ENCODE data around the gene CAPN12. TPM values are rescaled to one million over a fixed set of nuclear protein-coding genes. Genes with fewer than 3 reads are reported as not detected.
"Not testable (repeated sequence)": the region's sequence is repeated elsewhere in the genome, so short reads cannot be mapped to it uniquely, and the experiment has no call there.

CAPN12 gene
- total RNA-seq, 4 donors from 2014 or later, result 0.42 TPM; not detected in 3

DNA sequence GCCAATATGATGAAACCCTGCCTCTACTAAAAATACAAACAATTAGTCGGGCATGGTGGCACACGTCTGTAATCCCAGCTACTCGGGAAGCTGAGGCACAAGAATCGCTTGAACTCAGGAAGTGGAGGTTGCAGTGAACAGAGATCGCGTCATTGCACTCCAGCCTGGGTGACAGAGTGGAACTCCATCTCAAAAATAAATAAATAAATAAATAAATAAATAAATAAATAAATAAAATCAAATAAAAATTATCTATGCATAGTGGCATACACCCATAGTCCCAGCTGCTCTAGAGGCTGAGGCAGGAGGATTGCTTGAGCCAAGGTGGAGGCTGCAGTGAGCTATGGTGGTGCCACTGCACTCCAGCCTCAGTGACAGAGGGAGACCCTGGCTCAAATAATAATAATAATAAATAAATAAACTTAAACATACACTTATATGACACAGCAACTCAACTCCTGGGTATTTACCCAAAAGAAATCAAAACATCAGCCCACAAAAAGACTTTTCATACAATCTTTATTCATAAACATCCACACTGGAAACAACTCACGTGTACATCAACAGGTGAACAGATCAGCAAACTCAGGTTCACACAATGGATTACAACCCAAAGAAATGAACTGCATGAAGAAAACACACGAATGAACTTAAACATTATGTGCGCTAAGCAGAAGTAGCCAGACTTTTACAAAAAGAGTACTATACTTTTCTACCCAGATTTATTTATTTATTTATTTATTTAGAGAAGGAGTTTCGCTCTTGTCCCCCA lies 22.2 kb upstream of the CAPN12 start:
- ATAC-seq (no peak), DNase-seq (no peak)
- TF ChIP-seq, protein P1, sequence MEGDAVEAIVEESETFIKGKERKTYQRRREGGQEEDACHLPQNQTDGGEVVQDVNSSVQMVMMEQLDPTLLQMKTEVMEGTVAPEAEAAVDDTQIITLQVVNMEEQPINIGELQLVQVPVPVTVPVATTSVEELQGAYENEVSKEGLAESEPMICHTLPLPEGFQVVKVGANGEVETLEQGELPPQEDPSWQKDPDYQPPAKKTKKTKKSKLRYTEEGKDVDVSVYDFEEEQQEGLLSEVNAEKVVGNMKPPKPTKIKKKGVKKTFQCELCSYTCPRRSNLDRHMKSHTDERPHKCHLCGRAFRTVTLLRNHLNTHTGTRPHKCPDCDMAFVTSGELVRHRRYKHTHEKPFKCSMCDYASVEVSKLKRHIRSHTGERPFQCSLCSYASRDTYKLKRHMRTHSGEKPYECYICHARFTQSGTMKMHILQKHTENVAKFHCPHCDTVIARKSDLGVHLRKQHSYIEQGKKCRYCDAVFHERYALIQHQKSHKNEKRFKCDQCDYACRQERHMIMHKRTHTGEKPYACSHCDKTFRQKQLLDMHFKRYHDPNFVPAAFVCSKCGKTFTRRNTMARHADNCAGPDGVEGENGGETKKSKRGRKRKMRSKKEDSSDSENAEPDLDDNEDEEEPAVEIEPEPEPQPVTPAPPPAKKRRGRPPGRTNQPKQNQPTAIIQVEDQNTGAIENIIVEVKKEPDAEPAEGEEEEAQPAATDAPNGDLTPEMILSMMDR (IDR thresholded peaks at IDR 0.05 in 4 of 5, conservative IDR thresholded peaks at IDR 0.05 in 1 of 5), result no peak
- no peak for TF ChIP-seq POLR2A (IDR thresholded peaks at IDR 0.05)
- H3K4me1 ChIP-seq, result no peaks in the 10 kb centered on the region
- no peaks in the 10 kb centered on the region for H3K36me3 ChIP-seq
- no peak overlapping the region for H3K27ac ChIP-seq
- in situ Hi-C loops (cut with MboI; ENCODE audit: low sequenced_read_pairs in 4 of 4) (no loop called here), intact Hi-C loops (cut with DNase I; ENCODE audit: low total_unique reads) (loop anchor here (5.0 kb wide), 1 partner anchor 106 kb away; no protein-coding TSS in a partner anchor)
- peaks cover 0 to 4% (median 0%) of the 10 kb centered on the region in 3 donors for H3K27me3 ChIP-seq
- H3K4me3 ChIP-seq, result no peak overlapping the region
- no peaks in the 10 kb centered on the region for H3K9me3 ChIP-seq

DNA sequence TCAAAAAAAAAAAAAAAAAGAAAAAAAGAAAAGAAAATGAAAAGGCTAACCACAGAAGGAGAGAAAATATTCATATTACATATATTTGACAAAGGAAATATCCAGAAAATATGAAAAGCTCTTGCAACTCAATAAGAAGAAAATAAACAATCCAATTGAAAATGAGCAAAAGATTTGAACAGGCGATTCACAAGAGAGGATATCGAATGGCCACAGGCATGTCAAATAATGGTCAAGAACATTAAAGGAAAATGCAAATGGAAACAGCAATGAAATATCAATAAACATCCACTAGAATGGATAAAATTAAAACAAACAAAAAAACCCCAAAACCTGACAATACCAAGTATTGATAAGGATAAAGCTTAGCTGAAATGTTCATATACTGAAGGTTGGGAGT lies 20.9 kb upstream of the CAPN12 start:
- Histone ChIP-seq H3K27ac (no peak overlapping the region), H3K9me3 (no peaks in the 10 kb centered on the region), H3K4me3 (no peak overlapping the region), H3K27me3 (peaks cover 0 to 4% (median 0%) of the 10 kb centered on the region in 3 donors), H3K36me3 (no peaks in the 10 kb centered on the region), H3K4me1 (no peaks in the 10 kb centered on the region)
- intact Hi-C loops (cut with DNase I; ENCODE audit: low total_unique reads), result loop anchor here (5.0 kb wide), 1 partner anchor 107 kb away; no protein-coding TSS in a partner anchor
- ATAC-seq (no peak), DNase-seq (no peak)
- TF ChIP-seq POLR2A (IDR thresholded peaks at IDR 0.05), result no peak
- TF ChIP-seq, protein P1 (IDR thresholded peaks at IDR 0.05 in 4 of 5, conservative IDR thresholded peaks at IDR 0.05 in 1 of 5), result no peak
- in situ Hi-C loops (cut with MboI; ENCODE audit: low sequenced_read_pairs in 4 of 4), result no loop called here

GRCh38 chr19:38763795-38764220 lies 19.5 kb upstream of the CAPN12 start:
- DNase-seq (no peak), ATAC-seq (no peak)
- H3K4me3 ChIP-seq, result no peak overlapping the region
- H3K27ac ChIP-seq, result no peak overlapping the region
- in situ Hi-C loops (cut with MboI; ENCODE audit: low sequenced_read_pairs in 4 of 4), result no loop called here
- no peaks in the 10 kb centered on the region for H3K9me3 ChIP-seq
- intact Hi-C loops (cut with DNase I; ENCODE audit: low total_unique reads), result no loop called here
- no peak for TF ChIP-seq POLR2A (IDR thresholded peaks at IDR 0.05)
- TF ChIP-seq, protein P1 (IDR thresholded peaks at IDR 0.05 in 4 of 5, conservative IDR thresholded peaks at IDR 0.05 in 1 of 5), result no peak
- H3K4me1 ChIP-seq, result no peaks in the 10 kb centered on the region
- H3K36me3 ChIP-seq, result no peaks in the 10 kb centered on the region
- H3K27me3 ChIP-seq, result no peaks in the 10 kb centered on the region

- H3K27me3 ChIP-seq; ATAC-seq; H3K4me3 ChIP-seq; intact Hi-C loops (cut with DNase I; ENCODE audit: low total_unique reads); H3K27ac ChIP-seq; H3K4me1 ChIP-seq; DNase-seq; in situ Hi-C loops (cut with MboI; ENCODE audit: low sequenced_read_pairs in 4 of 4); H3K36me3 ChIP-seq; H3K9me3 ChIP-seq: not testable (repeated sequence)
These were observed 17.7 kb upstream of the CAPN12 start for GRCh38 chr19:38761884-38762389.

DNA sequence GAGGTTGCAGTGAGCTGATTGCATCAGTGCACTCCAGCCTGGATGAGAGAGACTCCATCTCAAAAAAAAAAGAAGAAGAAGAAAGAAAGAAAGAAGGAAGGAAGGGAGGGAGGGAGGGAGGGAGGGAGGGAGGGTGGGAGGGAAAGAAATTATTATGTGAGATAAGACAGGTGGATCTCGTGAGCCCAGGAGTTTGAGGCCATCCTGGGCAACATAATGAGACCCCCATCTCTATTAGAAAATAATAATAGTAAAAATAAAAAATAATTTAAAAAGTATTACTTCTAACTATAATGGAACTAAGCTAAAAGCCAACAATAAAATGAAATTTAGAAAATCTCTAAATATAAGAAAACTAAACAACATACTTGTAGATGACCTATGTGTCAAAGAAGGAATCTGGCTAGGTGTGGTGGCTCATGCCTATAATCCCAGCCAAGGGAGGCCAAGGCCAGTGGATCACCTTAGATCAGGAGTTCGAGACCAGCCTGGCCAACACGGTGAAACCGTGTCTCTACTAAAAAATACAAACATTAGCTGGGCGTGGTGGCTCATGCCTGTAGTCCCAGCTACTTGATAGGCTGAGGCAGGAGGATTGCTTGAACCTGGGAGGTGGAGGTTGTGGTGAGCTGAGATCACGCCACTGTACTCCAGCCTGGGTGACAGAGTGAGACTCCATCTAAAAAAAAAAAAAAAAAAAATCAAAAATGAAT lies 16.7 kb upstream of the CAPN12 start:
- DNase-seq; H3K27ac ChIP-seq; ATAC-seq; H3K36me3 ChIP-seq; H3K4me1 ChIP-seq; in situ Hi-C loops (cut with MboI; ENCODE audit: low sequenced_read_pairs in 4 of 4); H3K4me3 ChIP-seq; H3K27me3 ChIP-seq; H3K9me3 ChIP-seq; intact Hi-C loops (cut with DNase I; ENCODE audit: low total_unique reads): not testable (repeated sequence)
